OCI-LY7 (cell line): Measurements from ENCODE around the gene DLGAP4. TPM values are rescaled to one million over a fixed set of nuclear protein-coding genes. Genes with fewer than 3 reads are reported as not detected.
A peak's percentile ranks its signal among the peaks of the same experiment; 100 is the strongest.

Source experiments
- BruUV-seq: library from RNA; stranded (reverse); fragments of 400-500 nt; replicated peaks from 2 replicates; lab custom pipeline; 2021; lab: Mats Ljungman, UMichigan
- CTCF ChIA-PET: fragments of 300-600 bp; sonication (Branson Sonifier 250); formaldehyde crosslinking; loops from one replicate; lab custom pipeline; 2022; ENCODE audit warnings: antibody characterized with exemption; ENCODE audit not compliant: unreplicated experiment; lab: Charles Lee
- POLR2A ChIA-PET: fragments of 300-600 bp; sonication (Branson Sonifier 250); formaldehyde crosslinking; loops from one replicate; lab custom pipeline; 2022; ENCODE audit warnings: antibody characterized with exemption; lab: Charles Lee
- DNase-seq: peaks from one replicate; pipeline ENCODE4 v3.0.0-alpha.2; 2015; ENCODE audit warnings: low spot score
- H2AFZ ChIP-seq: fragments of 200-600 bp; sonication (generic), shearing (Covaris generic); 2 replicates; pipeline ENCODE4 v1.6.1; 2014; ENCODE audit warnings: mild to moderate bottlenecking, antibody characterized with exemption, low read length, moderate library complexity
- H3K27ac ChIP-seq: fragments of 200-600 bp; sonication (generic); 2 replicates; pipeline ENCODE4 v1.5.1; 2014; ENCODE audit warnings: mixed run types, low read depth, mild to moderate bottlenecking, moderate library complexity, low read length, inconsistent platforms; ENCODE audit not compliant: poor library complexity, severe bottlenecking
- H3K36me3 ChIP-seq: fragments of 200-600 bp; sonication (generic); 2 replicates; pipeline ENCODE4 v1.6.1; 2014; ENCODE audit warnings: mild to moderate bottlenecking, antibody characterized with exemption, low read length, moderate library complexity, mixed read lengths; ENCODE audit not compliant: insufficient read depth
- H3K4me1 ChIP-seq: fragments of 200-600 bp; sonication (generic); 2 replicates; pipeline ENCODE4 v1.5.1; 2014; ENCODE audit warnings: mild to moderate bottlenecking, low read length; ENCODE audit not compliant: insufficient read depth, poor library complexity, severe bottlenecking
- H3K4me2 ChIP-seq: fragments of 200-600 bp; sonication (generic); 2 replicates; pipeline ENCODE4 v1.6.1; 2014; ENCODE audit warnings: mild to moderate bottlenecking, low read length
- H3K4me3 ChIP-seq: fragments of 200-600 bp; sonication (generic); 2 replicates; pipeline ENCODE4 v1.5.1; 2014; ENCODE audit warnings: mild to moderate bottlenecking, low read depth, low read length; ENCODE audit not compliant: poor library complexity, severe bottlenecking
- H3K79me2 ChIP-seq: fragments of 200-600 bp; sonication (generic); 2 replicates; pipeline ENCODE4 v1.6.1; 2016; ENCODE audit warnings: low read depth, mild to moderate bottlenecking, low read length, moderate library complexity, mixed read lengths; ENCODE audit not compliant: insufficient read depth
- H3K9me2 ChIP-seq: fragments of 200-600 bp; sonication (generic); 2 replicates; pipeline ENCODE4 v1.6.1; 2016; ENCODE audit warnings: mild to moderate bottlenecking, low read length, mixed read lengths; ENCODE audit not compliant: insufficient read depth
- H3K9me3 ChIP-seq: fragments of 200-600 bp; sonication (generic); 2 replicates; pipeline ENCODE4 v1.6.1; 2014; ENCODE audit warnings: mild to moderate bottlenecking, mixed run types, low read length, mixed read lengths
- H4K20me1 ChIP-seq: fragments of 200-600 bp; sonication (generic); 2 replicates; pipeline ENCODE4 v1.6.1; 2014; ENCODE audit warnings: mild to moderate bottlenecking, antibody characterized with exemption, low read length, moderate library complexity, mixed read lengths; ENCODE audit not compliant: insufficient read depth
- EZH2phosphoT487 ChIP-seq: fragments of 200-600 bp; sonication (generic); IDR thresholded peaks from 2 replicates; pipeline ENCODE4 v1.6.1; 2018; ENCODE audit warnings: low read depth, borderline replicate concordance, mild to moderate bottlenecking, mixed run types, antibody characterized with exemption, low read length, moderate library complexity, mixed read lengths
- intact Hi-C: fragments of 100-400 bp; cut with micrococcal nuclease; formaldehyde crosslinking; loops from one replicate; pipeline ENCODE4 v1.10.0; 2022; ENCODE audit not compliant: unreplicated experiment
- total RNA-seq, 2 experiments: library from RNA; depleted of rRNA in 1 of 2; stranded (reverse); fragments of >200 nt in 1 of 2; shearing (Covaris generic) in 1 of 2; gene quantifications; 2 replicates each; pipeline ENCODE4 v1.2.3, GENCODE V29; 2014 to 2022
- TF ChIP-seq, protein P1 (sequence below): fragments of 200-600 bp; sonication (generic); conservative IDR thresholded peaks from 2 replicates; pipeline ENCODE4 v1.5.1; 2014; ENCODE audit warnings: mild to moderate bottlenecking, antibody characterized with exemption, low read length, moderate library complexity, mixed read lengths

DLGAP4 gene
- total RNA-seq, 2 experiments from 2014 or later: 7.7 to 41.6 TPM

DNA sequence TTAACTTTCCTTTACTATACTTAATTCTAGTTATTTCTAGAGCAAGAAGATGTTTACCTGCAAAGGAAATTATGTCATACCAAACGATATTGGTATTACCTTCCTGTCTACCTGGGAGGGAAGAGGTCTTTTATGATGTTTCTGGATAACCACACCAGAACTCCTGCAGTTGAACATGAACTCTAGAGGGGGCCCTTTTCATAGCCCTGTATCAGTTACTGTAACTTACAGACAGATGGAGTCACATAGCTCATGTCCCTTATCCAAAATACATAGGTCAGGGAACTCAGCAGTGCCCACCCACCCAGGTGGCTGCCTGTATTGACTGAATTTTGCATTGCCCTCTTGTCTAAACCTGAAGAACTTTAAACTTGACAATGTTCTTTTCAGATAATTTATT lies 200.1 kb downstream of the DLGAP4 start:
- Histone ChIP-seq H3K36me3 (peaks cover 38% of the 10 kb centered on the region), H2AFZ (no peak overlapping the region), H3K4me2 (no peak overlapping the region), H4K20me1 (no peaks in the 10 kb centered on the region), H3K4me1 (no peaks in the 10 kb centered on the region), H3K9me3 (no peaks in the 10 kb centered on the region), H3K79me2 (no peaks in the 10 kb centered on the region), H3K4me3 (no peak overlapping the region), H3K9me2 (no peaks in the 10 kb centered on the region), H3K27ac (no peak overlapping the region)
- DNase-seq: peak; percentile 50
- BruUV-seq: no TSS peak
- CTCF ChIA-PET: no interaction called here
- POLR2A ChIA-PET: no interaction called here
- intact Hi-C loops: loop anchor here (1.0 to 5.0 kb wide), 2 partner anchors 99 to 246 kb away; partner anchors contain the start of gene RAB5IF
- TF ChIP-seq, protein P1, sequence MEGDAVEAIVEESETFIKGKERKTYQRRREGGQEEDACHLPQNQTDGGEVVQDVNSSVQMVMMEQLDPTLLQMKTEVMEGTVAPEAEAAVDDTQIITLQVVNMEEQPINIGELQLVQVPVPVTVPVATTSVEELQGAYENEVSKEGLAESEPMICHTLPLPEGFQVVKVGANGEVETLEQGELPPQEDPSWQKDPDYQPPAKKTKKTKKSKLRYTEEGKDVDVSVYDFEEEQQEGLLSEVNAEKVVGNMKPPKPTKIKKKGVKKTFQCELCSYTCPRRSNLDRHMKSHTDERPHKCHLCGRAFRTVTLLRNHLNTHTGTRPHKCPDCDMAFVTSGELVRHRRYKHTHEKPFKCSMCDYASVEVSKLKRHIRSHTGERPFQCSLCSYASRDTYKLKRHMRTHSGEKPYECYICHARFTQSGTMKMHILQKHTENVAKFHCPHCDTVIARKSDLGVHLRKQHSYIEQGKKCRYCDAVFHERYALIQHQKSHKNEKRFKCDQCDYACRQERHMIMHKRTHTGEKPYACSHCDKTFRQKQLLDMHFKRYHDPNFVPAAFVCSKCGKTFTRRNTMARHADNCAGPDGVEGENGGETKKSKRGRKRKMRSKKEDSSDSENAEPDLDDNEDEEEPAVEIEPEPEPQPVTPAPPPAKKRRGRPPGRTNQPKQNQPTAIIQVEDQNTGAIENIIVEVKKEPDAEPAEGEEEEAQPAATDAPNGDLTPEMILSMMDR: peak; percentile 81
- no peak for TF ChIP-seq EZH2phosphoT487

DNA sequence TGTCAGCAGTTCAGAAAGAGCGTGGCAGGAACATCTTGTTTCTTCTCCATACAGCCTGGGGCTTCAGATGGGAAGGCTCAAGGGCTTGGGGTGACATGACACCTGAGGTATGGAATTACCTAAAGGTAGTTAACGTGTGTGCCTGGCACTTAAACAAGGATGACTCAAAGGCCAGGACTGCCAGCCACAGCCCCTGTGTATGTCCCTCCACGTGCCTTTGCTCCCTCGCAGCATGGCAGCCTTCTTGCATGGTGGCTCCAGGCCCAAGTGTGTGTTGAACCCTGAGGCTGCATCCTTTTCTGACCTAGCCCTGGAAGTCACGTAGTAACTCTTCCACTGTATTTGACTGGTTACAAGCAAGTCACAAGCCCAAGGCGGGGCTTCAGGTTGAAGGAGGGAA lies 201.6 kb downstream of the DLGAP4 start:
- Histone ChIP-seq H3K9me2 (no peaks in the 10 kb centered on the region), H3K79me2 (no peaks in the 10 kb centered on the region), H3K27ac (no peak overlapping the region), H4K20me1 (no peaks in the 10 kb centered on the region), H2AFZ (no peak overlapping the region), H3K4me2 (no peak overlapping the region), H3K4me3 (no peak overlapping the region), H3K9me3 (no peaks in the 10 kb centered on the region), H3K36me3 (peaks cover 36% of the 10 kb centered on the region), H3K4me1 (no peaks in the 10 kb centered on the region)
- no peak for TF ChIP-seq EZH2phosphoT487
- TF ChIP-seq, protein P1: no peak
- intact Hi-C loops: loop anchor here (5.0 kb wide), 1 partner anchor 245 kb away; no protein-coding TSS in a partner anchor
- no peak for DNase-seq
- no TSS peak for BruUV-seq
- CTCF ChIA-PET: no interaction called here
- POLR2A ChIA-PET: no interaction called here

DNA sequence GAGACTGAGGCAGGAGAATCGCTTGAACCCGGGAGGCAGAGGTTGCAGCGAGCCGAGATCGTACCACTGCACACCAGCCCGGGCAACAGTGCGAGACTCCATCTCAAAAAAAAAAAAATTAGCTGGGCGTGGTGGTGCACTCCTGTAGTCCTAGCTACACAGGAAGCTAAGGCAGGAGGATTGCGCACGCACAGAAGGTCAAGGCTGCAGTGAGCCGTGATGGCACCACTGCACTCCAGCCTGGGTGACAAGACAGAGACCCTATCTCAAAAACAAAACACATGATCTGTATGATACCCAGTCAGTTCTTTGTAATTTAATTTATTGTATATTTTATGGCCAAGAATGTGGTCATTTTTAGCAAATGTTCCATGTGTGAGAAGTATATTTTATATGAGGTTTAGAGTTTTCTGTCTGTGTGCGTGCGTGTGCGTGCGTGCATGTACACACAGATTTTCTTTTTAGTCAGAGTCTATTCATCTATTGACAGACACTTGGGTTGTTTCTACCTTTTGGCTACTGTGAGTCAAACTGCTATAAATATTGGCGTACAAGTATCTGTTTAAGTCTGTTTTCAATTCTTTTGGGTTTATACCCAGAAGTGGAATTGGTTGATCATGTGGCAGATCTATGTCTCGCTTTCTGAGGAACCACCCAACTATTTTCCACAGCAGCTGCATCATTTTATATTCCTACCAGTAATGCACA lies 213.0 kb downstream of the DLGAP4 start:
- Histone ChIP-seq H3K36me3 (peaks cover 23% of the 10 kb centered on the region), H3K4me3 (no peak overlapping the region), H4K20me1 (no peaks in the 10 kb centered on the region), H3K79me2 (no peaks in the 10 kb centered on the region), H3K27ac (no peak overlapping the region), H3K9me2 (no peaks in the 10 kb centered on the region), H3K4me1 (peaks cover 5% of the 10 kb centered on the region), H3K9me3 (no peaks in the 10 kb centered on the region), H3K4me2 (no peak overlapping the region), H2AFZ (no peak overlapping the region)
- POLR2A ChIA-PET: no interaction called here
- no TSS peak for BruUV-seq
- CTCF ChIA-PET: no interaction called here
- DNase-seq: no peak
- TF ChIP-seq, protein P1: no peak
- no peak for TF ChIP-seq EZH2phosphoT487
- intact Hi-C loops: loop anchor here (10.0 kb wide), 1 partner anchor 376 kb away; no protein-coding TSS in a partner anchor
